Subcutaneous abdominal adipose tissue (tissue), 5 donors: ENCODE measurements around the gene SLC35F5.
"Not testable (repeated sequence)": the region's sequence is repeated elsewhere in the genome, so short reads cannot be mapped to it uniquely, and the experiment has no call there.

ENCODE experiments used
- H3K27ac ChIP-seq: one replicate; pipeline ENCODE4 v1.7.0; 2013; ENCODE audit warnings: low read depth, mild to moderate bottlenecking, inconsistent platforms, low read length, moderate library complexity
- H3K27me3 ChIP-seq, 5 donors: one replicate each; pipeline ENCODE4 v1.7.0; 2013; ENCODE audit warnings: low read length in 5 of 5, inconsistent platforms in 1 of 5; ENCODE audit not compliant: control insufficient read depth in 5 of 5, insufficient read depth in 4 of 5
- H3K36me3 ChIP-seq, 5 donors: one replicate each; pipeline ENCODE4 v1.7.0; 2013; ENCODE audit warnings: low read length in 5 of 5; ENCODE audit not compliant: control insufficient read depth in 5 of 5, insufficient read depth in 5 of 5
- H3K4me1 ChIP-seq, 5 donors: one replicate each; pipeline ENCODE4 v1.7.0; 2013; ENCODE audit warnings: low read length in 5 of 5, mild to moderate bottlenecking in 3 of 5, moderate library complexity in 1 of 5; ENCODE audit not compliant: control insufficient read depth in 5 of 5, insufficient read depth in 5 of 5
- H3K4me3 ChIP-seq, 5 donors: one replicate each; pipeline ENCODE4 v1.7.0; 2013; ENCODE audit warnings: low read length in 5 of 5, low read depth in 1 of 5
- H3K9ac ChIP-seq, 5 donors: one replicate each; pipeline ENCODE4 v1.7.0; 2013; ENCODE audit warnings: low read length in 5 of 5, mild to moderate bottlenecking in 4 of 5, moderate library complexity in 3 of 5
- H3K9me3 ChIP-seq, 5 donors: one replicate each; pipeline ENCODE4 v1.7.0; 2013; ENCODE audit warnings: low read length in 5 of 5; ENCODE audit not compliant: control insufficient read depth in 5 of 5
- donor health status: healthy.
- donor health status: healthy.
- donor health status: healthy.
- donor health status: healthy.
- donor health status: healthy.

SLC35F5 gene

DNA sequence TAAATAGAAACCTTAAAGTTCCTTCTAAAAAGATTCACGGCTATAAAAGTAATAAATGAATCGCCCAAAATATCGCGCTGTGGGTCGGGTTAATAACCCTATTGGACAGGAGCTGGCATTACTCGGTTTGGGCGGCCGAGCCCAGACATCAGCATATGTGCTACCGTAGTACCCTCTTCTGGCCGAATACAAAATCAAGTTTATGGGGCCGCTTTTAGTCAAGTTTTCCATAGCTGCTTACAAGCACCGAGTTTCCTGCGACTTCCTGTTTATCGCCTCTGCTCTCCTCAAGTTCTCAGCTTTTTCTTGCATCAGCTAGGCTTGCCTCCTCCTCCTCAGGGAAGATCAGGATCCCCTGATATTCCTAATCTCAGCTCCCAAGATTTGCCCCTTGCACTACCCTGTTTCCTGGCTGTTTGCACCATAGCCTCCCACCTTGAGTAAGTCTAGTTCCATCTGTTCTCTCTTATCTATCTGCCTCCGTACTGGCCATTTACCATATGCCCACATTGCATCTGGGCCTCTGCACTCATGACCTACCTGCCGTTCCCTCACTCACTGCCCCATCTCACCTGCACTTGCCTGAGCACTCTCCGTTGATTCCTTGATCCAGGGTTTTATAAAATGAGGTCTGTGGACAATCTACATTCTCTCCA is 56.1 kb downstream of the SLC35F5 start:
- no peak overlapping the region for H3K9ac ChIP-seq
- H3K9me3 ChIP-seq: no peaks in the 10 kb centered on the region
- peaks cover 0 to 7% (median 4%) of the 10 kb centered on the region in 5 donors for H3K36me3 ChIP-seq
- no peak overlapping the region for H3K4me3 ChIP-seq
- H3K27ac ChIP-seq: no peak overlapping the region
- H3K4me1 ChIP-seq: peaks cover 0 to 2% (median 0%) of the 10 kb centered on the region in 5 donors
- no peaks in the 10 kb centered on the region for H3K27me3 ChIP-seq

- H3K27ac ChIP-seq: no peak overlapping the region
Measured at GRCh38 chr2:113698892-113699447, 57.5 kb downstream of the SLC35F5 start.

DNA sequence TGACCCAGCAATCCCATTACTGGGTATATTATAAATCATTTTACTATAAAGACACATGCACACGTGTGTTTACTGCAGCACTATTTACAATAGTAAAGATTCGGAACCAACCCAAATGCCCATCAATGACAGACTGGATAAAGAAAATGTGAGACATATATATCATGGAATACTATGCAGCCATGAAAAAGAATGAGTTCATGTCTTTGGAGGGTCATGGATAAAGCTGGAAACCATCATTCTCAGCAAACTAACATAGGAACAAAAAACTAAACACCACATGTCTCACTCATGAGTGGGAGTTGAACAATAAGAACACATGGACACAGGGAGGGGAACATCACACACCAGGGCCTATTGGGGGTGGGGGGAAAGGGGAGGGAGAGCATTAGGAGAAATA is 58.2 kb downstream of the SLC35F5 start:
- H3K9me3 ChIP-seq: not testable (repeated sequence)

More at GRCh38 chr2:113698892-113699447, 57.5 kb downstream of the SLC35F5 start:
- Histone ChIP-seq H3K9ac (no peak overlapping the region), H3K4me3 (no peak overlapping the region), H3K27me3 (no peaks in the 10 kb centered on the region), H3K4me1 (peaks cover 0 to 2% (median 0%) of the 10 kb centered on the region in 5 donors), H3K9me3 (no peaks in the 10 kb centered on the region), H3K36me3 (no peaks in the 10 kb centered on the region)

GRCh38 chr2:113697516-113697915 is 58.9 kb downstream of the SLC35F5 start:
- Histone ChIP-seq H3K9me3 (no peaks in the 10 kb centered on the region), H3K4me3 (no peak overlapping the region), H3K36me3 (no peaks in the 10 kb centered on the region), H3K27me3 (no peaks in the 10 kb centered on the region), H3K9ac (no peak overlapping the region), H3K27ac (no peak overlapping the region), H3K4me1 (peaks cover 0 to 6% (median 0%) of the 10 kb centered on the region in 5 donors)

More for the DNA sequence above, 58.2 kb downstream of the SLC35F5 start:
- not testable (repeated sequence) for H3K4me1 ChIP-seq, H3K9ac ChIP-seq, H3K4me3 ChIP-seq, H3K36me3 ChIP-seq, H3K27me3 ChIP-seq, H3K27ac ChIP-seq

DNA sequence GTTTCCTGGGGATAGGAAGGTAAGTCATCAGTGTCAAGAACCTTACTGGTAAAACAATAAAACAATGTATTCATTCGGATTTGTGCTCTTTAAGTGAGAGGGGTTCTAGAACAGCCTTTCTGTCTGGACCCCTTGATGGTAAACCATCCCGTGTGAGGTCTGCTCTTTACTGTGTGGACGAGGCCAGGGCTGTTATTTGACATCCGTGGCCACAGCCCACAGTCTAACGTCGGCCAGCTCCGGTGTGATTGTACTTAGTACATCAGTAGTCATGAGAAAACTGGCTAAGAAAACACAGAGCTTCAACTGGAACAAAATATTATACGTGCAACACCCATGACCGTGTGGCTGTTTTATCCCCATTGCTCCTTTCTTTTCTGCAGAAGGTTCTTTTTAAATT is 62.0 kb downstream of the SLC35F5 start:
- no peak overlapping the region for H3K27ac ChIP-seq

DNA sequence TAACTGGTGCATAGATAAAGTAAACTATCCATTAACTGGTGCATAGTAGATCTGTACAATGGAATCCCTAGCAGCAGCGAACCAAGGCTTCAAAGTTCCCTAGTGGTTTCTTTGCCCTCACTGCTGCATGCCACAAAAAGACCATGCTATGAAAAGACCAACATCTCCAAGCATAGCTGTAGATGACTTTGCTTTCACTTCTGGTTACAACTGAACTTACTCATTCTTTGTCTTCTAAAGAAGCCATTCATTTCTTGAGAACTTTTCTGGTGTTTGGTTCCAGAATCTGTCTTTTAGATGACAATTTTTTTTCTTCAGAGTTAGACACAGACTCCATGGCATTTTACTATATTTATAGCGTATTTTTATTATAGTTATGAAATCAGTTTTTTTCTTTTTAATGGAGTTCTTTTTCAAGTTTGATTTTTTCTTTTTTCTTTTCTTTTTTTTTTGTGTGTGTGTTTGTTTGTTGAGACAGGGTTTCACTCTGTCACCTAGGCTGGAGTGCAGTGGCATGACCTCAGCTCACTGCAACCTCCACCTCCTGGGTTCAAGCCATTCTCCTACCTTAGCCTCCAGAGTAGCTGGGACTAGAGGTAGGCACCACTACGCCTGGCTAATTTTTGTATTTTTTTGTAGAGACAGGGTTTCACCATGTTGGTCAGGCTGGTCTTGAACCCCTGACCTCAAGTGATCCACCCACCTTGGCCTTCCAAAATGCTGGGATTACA is 63.6 kb downstream of the SLC35F5 start:
- Histone ChIP-seq H3K9me3 (no peaks in the 10 kb centered on the region), H3K4me3 (no peak overlapping the region), H3K36me3 (no peaks in the 10 kb centered on the region), H3K27ac (no peak overlapping the region), H3K9ac (no peak overlapping the region), H3K27me3 (no peaks in the 10 kb centered on the region), H3K4me1 (peaks cover 0 to 4% (median 0%) of the 10 kb centered on the region in 5 donors)

More for the DNA sequence above, 62.0 kb downstream of the SLC35F5 start:
- Histone ChIP-seq H3K9ac (no peak overlapping the region), H3K9me3 (no peaks in the 10 kb centered on the region), H3K4me3 (no peak overlapping the region), H3K4me1 (peaks cover 0 to 4% (median 0%) of the 10 kb centered on the region in 5 donors), H3K27me3 (no peaks in the 10 kb centered on the region), H3K36me3 (no peaks in the 10 kb centered on the region)

- not testable (repeated sequence) for H3K27me3 ChIP-seq, H3K9ac ChIP-seq, H3K4me3 ChIP-seq, H3K27ac ChIP-seq, H3K9me3 ChIP-seq, H3K4me1 ChIP-seq, H3K36me3 ChIP-seq
Measured at GRCh38 chr2:113690871-113691270, 65.6 kb downstream of the SLC35F5 start.

GRCh38 chr2:113686537-113686936 is 69.9 kb downstream of the SLC35F5 start:
- Histone ChIP-seq H3K27me3 (no peaks in the 10 kb centered on the region), H3K36me3 (no peaks in the 10 kb centered on the region), H3K4me3 (no peak overlapping the region), H3K27ac (no peak overlapping the region), H3K4me1 (no peaks in the 10 kb centered on the region), H3K9me3 (no peaks in the 10 kb centered on the region), H3K9ac (no peak overlapping the region)

DNA sequence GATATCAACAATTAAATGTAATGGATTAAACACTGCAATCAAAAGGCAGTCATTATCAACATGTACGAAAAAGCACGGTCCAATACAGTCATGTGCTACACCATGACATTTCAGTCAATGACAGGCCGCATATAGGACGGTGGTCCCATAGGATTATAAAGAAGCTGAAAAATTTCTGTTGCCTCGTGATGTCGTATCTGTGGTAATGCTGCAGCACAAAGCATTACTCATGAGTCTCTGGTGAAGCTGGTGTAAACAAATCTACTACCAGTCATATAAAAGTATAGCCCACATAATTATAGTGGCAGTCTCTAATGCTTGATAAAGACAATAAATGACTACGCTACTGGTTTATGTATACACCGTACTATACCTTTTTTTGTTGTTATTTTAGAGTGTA is 71.0 kb downstream of the SLC35F5 start:
- H3K9ac ChIP-seq: no peak overlapping the region
- no peaks in the 10 kb centered on the region for H3K36me3 ChIP-seq
- H3K4me3 ChIP-seq: no peak overlapping the region
- no peak overlapping the region for H3K27ac ChIP-seq
- H3K9me3 ChIP-seq: no peaks in the 10 kb centered on the region
- H3K4me1 ChIP-seq: no peaks in the 10 kb centered on the region
- H3K27me3 ChIP-seq: no peaks in the 10 kb centered on the region

DNA sequence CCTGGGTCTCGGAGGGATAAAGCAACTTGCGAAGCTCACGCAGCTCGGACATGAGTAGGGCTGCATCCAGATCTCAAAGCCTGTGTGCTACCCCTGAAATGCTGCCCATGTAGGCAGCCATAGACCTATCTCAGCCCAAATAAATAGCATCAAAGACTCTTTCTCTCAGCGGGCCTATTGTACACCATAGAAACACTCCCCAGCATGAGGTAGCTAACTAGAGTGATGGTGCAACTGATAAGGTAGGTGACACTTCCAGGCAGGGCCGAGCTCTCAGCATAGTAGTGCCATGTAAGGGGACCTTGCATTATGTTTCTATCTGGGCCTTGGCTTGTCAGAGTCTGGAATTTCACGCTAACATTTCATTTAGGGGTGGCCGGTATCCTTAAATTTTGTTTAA is 77.0 kb downstream of the SLC35F5 start:
- Histone ChIP-seq H3K9me3 (no peaks in the 10 kb centered on the region), H3K27ac (no peak overlapping the region), H3K4me3 (no peak overlapping the region), H3K27me3 (no peaks in the 10 kb centered on the region), H3K4me1 (peaks cover 0 to 9% (median 0%) of the 10 kb centered on the region in 5 donors), H3K36me3 (no peaks in the 10 kb centered on the region), H3K9ac (no peak overlapping the region)
